Neural progenitor cell (in vitro differentiated cells): ENCODE results near the gene ZNF91.

Source experiments
- CTCF ChIP-seq: fragments of 200-600 bp; sonication (generic); IDR thresholded peaks from 2 replicates; pipeline ENCODE4 v1.5.1; 2017; ENCODE audit warnings: antibody characterized with exemption, mild to moderate bottlenecking
- EZH2 ChIP-seq: fragments of 200-600 bp; sonication (generic); IDR thresholded peaks from 2 replicates; pipeline ENCODE4 v1.6.1; 2017; ENCODE audit warnings: antibody characterized with exemption, mild to moderate bottlenecking, moderate library complexity

DNA sequence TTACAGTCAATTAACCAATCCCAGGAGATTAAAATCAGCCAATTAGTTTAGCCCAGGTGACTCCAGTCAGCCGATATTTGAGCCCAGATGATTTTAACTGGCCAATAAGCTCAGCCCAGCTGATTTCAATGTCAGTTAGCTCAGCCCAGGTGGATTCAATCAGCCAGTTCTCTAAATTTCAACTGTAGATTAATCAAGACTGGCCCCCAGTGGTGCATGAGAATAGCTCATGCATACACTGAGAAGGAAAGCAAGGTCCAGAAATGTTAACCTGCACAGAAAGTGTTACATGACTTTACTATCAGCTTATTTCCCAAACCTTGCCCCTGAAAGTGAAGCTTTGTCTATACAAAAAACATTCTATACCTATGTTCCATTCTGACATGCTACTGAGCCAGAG, 89.7 kb downstream of the ZNF91 start:
- no peak for TF ChIP-seq CTCF
- no peak for TF ChIP-seq EZH2
